T-cell (primary cell): ENCODE results near the gene C16orf87. TPM values are rescaled to one million over a fixed set of nuclear protein-coding genes. Genes with fewer than 3 reads are reported as not detected.

ENCODE experiments used
- ATAC-seq, 4 experiments: fragments of 200-7000 bp in 3 of 4; fragments of 150-1000 bp in 1 of 4; cut with Tn5 transposase; replicated peaks in 1 of 4; 1 replicate in 3 of 4; 2 replicates in 1 of 4; pipeline ENCODE4 v1.10.0; 2021; ENCODE audit warnings: moderate library complexity in 3 of 4, mild to moderate bottlenecking in 2 of 4, moderate number of reproducible peaks in 1 of 4
- CTCF ChIA-PET, 2 donors: fragments of 300-600 bp; sonication (Branson Sonifier 250); formaldehyde crosslinking; loops; one replicate each; lab custom pipeline; 2022; ENCODE audit warnings: antibody characterized with exemption in 2 of 2; lab: Charles Lee
- POLR2A ChIA-PET, 2 donors: fragments of 300-600 bp; sonication (Branson Sonifier 250); formaldehyde crosslinking; loops; one replicate each; lab custom pipeline; 2022; ENCODE audit warnings: antibody characterized with exemption in 2 of 2; lab: Charles Lee
- DNase-seq, 35 experiments: peaks; one replicate each; pipeline versions ENCODE4 v3.0.0 to v3.0.0-alpha.2; 2013 to 2023
- H3K27ac ChIP-seq: one replicate; pipeline ENCODE4 v1.5.1; 2013; ENCODE audit warnings: low read length
- H3K27me3 ChIP-seq, 2 experiments: replicated peaks in 1 of 2; 1 replicate in 1 of 2; 2 replicates in 1 of 2; pipeline versions ENCODE4 v1.6.1 to v1.7.0; 2013; ENCODE audit warnings: low read length in 1 of 2, mixed read lengths in 1 of 2; ENCODE audit not compliant: control insufficient read depth in 2 of 2, insufficient read depth in 2 of 2; ENCODE audit errors: extremely low read depth in 1 of 2
- H3K36me3 ChIP-seq, 2 donors: 1 replicate in 1 of 2; 2 replicates in 1 of 2; pipeline versions ENCODE4 v1.6.1 to v1.7.0; 2013; ENCODE audit warnings: low read length in 1 of 2; ENCODE audit not compliant: control insufficient read depth in 2 of 2, insufficient read depth in 1 of 2; ENCODE audit errors: extremely low read depth in 1 of 2
- H3K4me1 ChIP-seq, 2 experiments: 1 replicate in 1 of 2; 2 replicates in 1 of 2; pipeline versions ENCODE4 v1.6.1 to v1.7.0; 2013; ENCODE audit warnings: low read length in 2 of 2, mixed read lengths in 1 of 2; ENCODE audit not compliant: insufficient read depth in 2 of 2, control insufficient read depth in 1 of 2; ENCODE audit errors: extremely low read depth in 1 of 2
- H3K4me3 ChIP-seq, 2 donors: 1 replicate in 1 of 2; 2 replicates in 1 of 2; pipeline versions ENCODE4 v1.5.1 to v1.7.0; 2013; ENCODE audit warnings: mild to moderate bottlenecking in 2 of 2, low read length in 1 of 2, moderate library complexity in 1 of 2; ENCODE audit not compliant: control insufficient read depth in 1 of 2; ENCODE audit errors: extremely low read depth in 1 of 2
- H3K9me3 ChIP-seq: 2 replicates; pipeline ENCODE4 v1.7.0; 2013
- H3K27ac Mint-ChIP-seq, 2 donors: one replicate each; pipeline ENCODE4 v1.8.0; 2020 to 2021; ENCODE audit warnings: mild to moderate bottlenecking in 2 of 2, mixed read lengths in 2 of 2
- H3K27me3 Mint-ChIP-seq, 2 donors: one replicate each; pipeline ENCODE4 v1.8.0; 2021 to 2022; ENCODE audit warnings: mixed read lengths in 2 of 2
- H3K36me3 Mint-ChIP-seq: one replicate; pipeline ENCODE4 v1.8.0; 2021; ENCODE audit warnings: mixed read lengths
- H3K4me1 Mint-ChIP-seq, 3 donors: one replicate each; pipeline ENCODE4 v1.8.0; 2020 to 2022; ENCODE audit warnings: mixed read lengths in 3 of 3, mild to moderate bottlenecking in 1 of 3
- H3K4me3 Mint-ChIP-seq, 3 donors: one replicate each; pipeline ENCODE4 v1.8.0; 2020 to 2022; ENCODE audit warnings: mild to moderate bottlenecking in 3 of 3, mixed read lengths in 3 of 3, moderate library complexity in 3 of 3
- H3K9me3 Mint-ChIP-seq, 3 donors: one replicate each; pipeline ENCODE4 v1.8.0; 2020 to 2022; ENCODE audit warnings: mixed read lengths in 3 of 3
- WGBS: methylation state at CpG from one replicate; pipeline ENCODE4 v1.1.5; 2013; ENCODE audit warnings: missing lambda C conversion rate; ENCODE audit not compliant: insufficient coverage; 5-methylcytosine and 5-hydroxymethylcytosine counted together
- total RNA-seq, 35 experiments: library from RNA in 6 of 35; stranded (reverse) in 6 of 35; fragments of 120-200 nt in 1 of 35; gene quantifications; one replicate each; pipeline versions ENCODE4 v1.2.1 to v1.2.4 and lab custom pipeline; 2013 to 2026

C16orf87 gene
- total RNA-seq, 5 donors from 2014 or later (not counting 1 experiment from before 2014, with no cell fraction given): 5.2 to 15.6 (median 7.2) TPM

DNA sequence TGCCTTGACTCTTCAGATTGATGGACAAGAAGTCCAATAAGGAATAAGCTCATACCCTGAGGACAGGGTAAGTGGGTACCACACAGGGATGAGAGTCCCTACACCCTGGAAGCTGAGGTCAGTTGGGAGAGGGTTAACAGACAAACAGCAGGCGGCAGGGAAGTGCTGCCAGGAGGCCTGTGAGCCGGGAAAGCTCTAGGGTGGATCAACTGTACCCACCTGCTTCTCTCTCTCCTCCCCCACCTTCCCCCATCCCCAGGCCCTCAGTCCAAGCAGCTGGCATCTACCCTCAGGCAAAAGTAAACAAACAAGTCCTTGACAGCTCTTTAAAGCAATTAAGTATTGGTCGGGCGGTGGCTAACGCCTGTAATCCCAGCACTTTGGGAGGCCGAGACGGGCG, 62.2 kb downstream of the C16orf87 start:
- H3K9me3 ChIP-seq: no peaks in the 10 kb centered on the region
- no peaks in the 10 kb centered on the region for H3K27me3 ChIP-seq
- H3K36me3 ChIP-seq: no peaks in the 10 kb centered on the region
- H3K4me1 ChIP-seq: no peaks in the 10 kb centered on the region
- H3K4me1 Mint-ChIP-seq: no peaks in the 10 kb centered on the region
- no peak overlapping the region for H3K4me3 ChIP-seq
- POLR2A ChIA-PET: no interaction called here
- DNase-seq: no peak
- WGBS: 100% methylated on average over 1 of the region's 8 CpGs
- H3K4me3 Mint-ChIP-seq: no peak overlapping the region
- no peak for ATAC-seq
- no peaks in the 10 kb centered on the region for H3K9me3 Mint-ChIP-seq
- no peak overlapping the region for H3K27ac ChIP-seq
- no peak overlapping the region for H3K27ac Mint-ChIP-seq
- no peaks in the 10 kb centered on the region for H3K27me3 Mint-ChIP-seq
- H3K36me3 Mint-ChIP-seq: no peaks in the 10 kb centered on the region
- CTCF ChIA-PET: interaction anchor here in 1 of 2 donors (0.6 kb wide), 1 partner anchor 31 kb away, joined by 4 read pairs; no protein-coding TSS in a partner anchor

GRCh38 chr16:46765050-46765449, 65.9 kb downstream of the C16orf87 start:
- Histone ChIP-seq H3K27ac (no peak overlapping the region), H3K27me3 (peaks cover 0 to 6% of the 10 kb centered on the region in 2 experiments), H3K4me1 (no peaks in the 10 kb centered on the region), H3K36me3 (no peaks in the 10 kb centered on the region), H3K9me3 (no peaks in the 10 kb centered on the region), H3K4me3 (no peak overlapping the region)
- Mint-ChIP-seq H3K4me1 (no peaks in the 10 kb centered on the region), H3K36me3 (no peaks in the 10 kb centered on the region), H3K4me3 (no peak overlapping the region), H3K9me3 (no peaks in the 10 kb centered on the region), H3K27ac (no peak overlapping the region), H3K27me3 (peaks cover 0 to 5% of the 10 kb centered on the region in 2 donors)
- ChIA-PET POLR2A (no interaction called here), CTCF (no interaction called here)
- DNase-seq (no peak), ATAC-seq (no peak)
- 38% methylated on average over 5 of the region's 7 CpGs for WGBS

DNA sequence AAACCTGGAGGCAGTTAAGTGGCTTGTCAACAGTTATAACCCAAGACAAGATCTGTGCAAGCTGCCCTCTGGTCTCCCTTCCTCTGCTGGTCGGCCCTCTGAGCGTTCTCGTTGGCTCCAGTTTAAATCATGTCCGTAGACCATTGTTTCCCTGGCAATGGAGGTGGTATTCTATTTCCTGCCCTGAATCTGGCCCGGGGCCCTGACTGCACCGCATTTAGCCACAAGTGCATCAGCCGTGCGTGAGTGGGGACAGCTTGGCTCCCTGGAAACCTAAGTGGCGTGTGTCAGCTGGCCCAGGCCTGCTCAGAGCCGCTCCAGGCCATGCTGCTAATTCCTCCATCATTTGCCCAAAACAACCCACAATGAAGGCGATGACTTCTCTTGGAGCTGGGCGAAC, 67.8 kb downstream of the C16orf87 start:
- ChIA-PET CTCF (interaction anchor here in 1 of 2 donors (0.6 kb wide), 1 partner anchor 66 kb away, joined by 6 read pairs; no protein-coding TSS in a partner anchor), POLR2A (no interaction called here)
- Mint-ChIP-seq H3K9me3 (no peaks in the 10 kb centered on the region), H3K4me3 (no peak overlapping the region), H3K4me1 (no peaks in the 10 kb centered on the region), H3K27me3 (peaks cover 0 to 5% of the 10 kb centered on the region in 2 donors), H3K27ac (no peak overlapping the region), H3K36me3 (no peaks in the 10 kb centered on the region)
- H3K4me3 ChIP-seq: no peak overlapping the region
- H3K4me1 ChIP-seq: no peaks in the 10 kb centered on the region
- no peaks in the 10 kb centered on the region for H3K9me3 ChIP-seq
- ATAC-seq: no peak
- WGBS: 84% methylated on average over 12 of the region's 12 CpGs
- peaks cover 0 to 12% of the 10 kb centered on the region in 2 experiments for H3K27me3 ChIP-seq
- H3K36me3 ChIP-seq: no peaks in the 10 kb centered on the region
- H3K27ac ChIP-seq: no peak overlapping the region
- DNase-seq: no peak

DNA sequence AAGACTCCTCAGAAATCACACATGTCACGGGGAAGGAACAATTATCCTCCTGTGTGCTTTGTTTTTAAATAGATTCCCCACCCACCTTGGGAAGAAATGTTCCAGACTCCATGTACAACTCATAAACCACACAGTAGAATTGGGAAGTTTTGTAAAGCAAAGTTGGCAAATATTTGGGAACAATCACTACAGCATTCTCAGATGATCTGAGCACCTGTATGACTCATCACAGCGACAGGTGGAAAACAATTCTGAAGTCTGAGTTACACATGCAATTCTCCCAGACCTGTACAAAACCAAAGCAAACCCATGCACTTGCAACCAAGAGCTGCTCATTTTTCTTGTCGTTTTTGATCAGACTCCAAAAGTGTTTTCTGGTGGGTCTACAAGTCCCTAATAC, 68.4 kb downstream of the C16orf87 start:
- peaks cover 0 to 16% of the 10 kb centered on the region in 2 experiments for H3K27me3 ChIP-seq
- no peaks in the 10 kb centered on the region for H3K9me3 Mint-ChIP-seq
- H3K27ac ChIP-seq: no peak overlapping the region
- no peak for DNase-seq
- no peak overlapping the region for H3K27ac Mint-ChIP-seq
- no peaks in the 10 kb centered on the region for H3K4me1 ChIP-seq
- peaks cover 0 to 5% of the 10 kb centered on the region in 2 donors for H3K27me3 Mint-ChIP-seq
- POLR2A ChIA-PET: no interaction called here
- 61% methylated on average over 2 of the region's 3 CpGs for WGBS
- H3K36me3 ChIP-seq: no peaks in the 10 kb centered on the region
- ATAC-seq: no peak
- no peaks in the 10 kb centered on the region for H3K9me3 ChIP-seq
- no peak overlapping the region for H3K4me3 ChIP-seq
- CTCF ChIA-PET: interaction anchor here in 1 of 2 donors (0.6 kb wide), 1 partner anchor 67 kb away, joined by 6 read pairs; no protein-coding TSS in a partner anchor
- H3K4me1 Mint-ChIP-seq: no peaks in the 10 kb centered on the region
- H3K4me3 Mint-ChIP-seq: no peak overlapping the region
- H3K36me3 Mint-ChIP-seq: no peaks in the 10 kb centered on the region

GRCh38 chr16:46759309-46759708, 71.7 kb downstream of the C16orf87 start:
- ChIA-PET CTCF (no interaction called here), POLR2A (no interaction called here)
- Mint-ChIP-seq H3K36me3 (no peaks in the 10 kb centered on the region), H3K4me1 (no peaks in the 10 kb centered on the region), H3K27ac (no peak overlapping the region), H3K27me3 (peaks cover 0 to 5% of the 10 kb centered on the region in 2 donors), H3K4me3 (no peak overlapping the region), H3K9me3 (no peaks in the 10 kb centered on the region)
- DNase-seq (no peak), ATAC-seq (no peak)
- Histone ChIP-seq H3K36me3 (no peaks in the 10 kb centered on the region), H3K27ac (no peak overlapping the region), H3K4me3 (no peak overlapping the region), H3K27me3 (peaks cover 0 to 23% of the 10 kb centered on the region in 2 experiments), H3K9me3 (no peaks in the 10 kb centered on the region), H3K4me1 (no peaks in the 10 kb centered on the region)
- WGBS: 100% methylated on average over 3 of the region's 5 CpGs

DNA sequence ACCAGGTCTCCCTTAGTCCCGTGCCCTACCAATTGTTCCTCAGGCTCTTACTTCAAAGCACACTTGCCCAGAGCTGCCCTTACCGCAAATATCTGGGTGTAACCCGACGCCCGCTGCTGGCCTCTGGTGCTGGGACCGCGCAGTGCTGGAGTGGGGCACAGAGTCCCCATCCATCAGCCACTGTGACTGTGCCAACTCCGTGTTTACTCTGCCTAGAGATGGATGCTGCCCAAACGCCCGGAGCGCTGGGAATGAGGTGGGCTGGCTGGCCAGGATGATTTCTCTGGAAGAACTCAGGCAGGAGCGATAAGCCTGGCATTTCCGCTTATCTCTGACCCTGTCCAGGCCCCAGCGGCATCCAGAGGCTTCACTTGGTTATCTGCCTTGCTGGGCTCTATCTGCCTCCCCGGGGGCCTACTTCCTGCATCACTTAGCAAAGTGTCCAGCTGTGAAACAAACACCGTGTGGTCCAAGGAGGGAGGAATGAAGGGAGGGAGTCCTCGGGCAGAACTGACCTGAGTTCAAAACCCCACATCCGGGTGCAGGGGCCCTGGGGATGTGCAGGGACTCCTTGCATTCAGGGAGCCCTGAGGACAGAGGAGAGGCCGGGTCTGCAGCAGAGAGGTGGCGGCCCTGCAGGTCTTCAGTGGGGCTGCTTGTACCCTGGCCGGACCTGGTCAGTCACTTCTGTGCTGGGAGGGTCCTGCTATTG, 73.5 kb downstream of the C16orf87 start:
- ChIA-PET POLR2A (no interaction called here), CTCF (no interaction called here)
- peaks cover 0 to 5% of the 10 kb centered on the region in 2 donors for H3K27me3 Mint-ChIP-seq
- no peaks in the 10 kb centered on the region for H3K36me3 ChIP-seq
- H3K4me3 Mint-ChIP-seq: no peak overlapping the region
- H3K4me3 ChIP-seq: no peak overlapping the region
- DNase-seq (no peak), ATAC-seq (no peak)
- H3K4me1 Mint-ChIP-seq: peaks cover 0 to 6% (median 0%) of the 10 kb centered on the region in 3 donors
- no peaks in the 10 kb centered on the region for H3K9me3 ChIP-seq
- H3K4me1 ChIP-seq: no peaks in the 10 kb centered on the region
- no peak overlapping the region for H3K27ac Mint-ChIP-seq
- H3K27ac ChIP-seq: no peak overlapping the region
- 74% methylated on average over 14 of the region's 21 CpGs for WGBS
- H3K9me3 Mint-ChIP-seq: no peaks in the 10 kb centered on the region
- H3K27me3 ChIP-seq: peaks cover 0 to 23% of the 10 kb centered on the region in 2 experiments
- H3K36me3 Mint-ChIP-seq: no peaks in the 10 kb centered on the region
